Measurements from ENCODE around the gene PCNX4.

The PCNX4 gene

DNA sequence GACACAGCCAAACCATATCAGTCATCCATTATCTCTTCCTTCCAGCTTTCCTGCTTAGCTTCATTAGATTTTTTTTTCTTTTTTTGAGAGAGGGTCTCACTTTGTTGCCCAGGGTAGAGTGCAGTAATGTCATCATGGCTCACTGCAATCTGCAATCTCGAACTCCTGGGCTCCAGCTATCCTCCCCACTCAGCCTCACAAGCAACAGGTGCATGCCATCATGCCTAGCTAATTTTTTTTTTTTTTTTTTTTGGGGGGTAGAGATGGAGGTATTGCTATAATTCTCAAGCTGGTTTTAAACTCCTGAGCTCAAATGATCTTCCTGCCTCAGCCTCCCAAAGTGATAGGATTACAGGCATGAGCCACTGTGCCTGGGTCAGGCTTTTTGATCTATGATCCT lies 119.0 kb downstream of the PCNX4 start:
- DNase-seq: no peak

DNA sequence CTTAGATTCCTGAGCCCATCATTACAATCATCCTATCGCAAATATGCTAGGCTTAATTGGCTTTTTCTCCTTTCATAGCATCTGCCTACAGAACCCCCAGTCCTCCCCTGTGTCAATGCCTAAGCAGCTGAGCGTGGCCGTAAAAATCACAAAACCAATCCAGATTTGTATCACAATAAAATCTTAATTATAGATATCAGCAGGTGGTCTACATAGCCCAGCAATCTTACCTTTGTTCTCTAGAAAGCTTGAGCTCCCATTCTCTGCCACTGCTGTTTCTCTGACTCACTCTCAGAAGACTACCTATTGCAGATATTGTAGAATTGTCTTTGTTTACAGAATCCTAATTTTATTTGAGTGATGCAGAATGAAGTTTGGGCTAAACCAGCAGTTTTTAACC lies 119.4 kb downstream of the PCNX4 start:
- no peak for DNase-seq

DNA sequence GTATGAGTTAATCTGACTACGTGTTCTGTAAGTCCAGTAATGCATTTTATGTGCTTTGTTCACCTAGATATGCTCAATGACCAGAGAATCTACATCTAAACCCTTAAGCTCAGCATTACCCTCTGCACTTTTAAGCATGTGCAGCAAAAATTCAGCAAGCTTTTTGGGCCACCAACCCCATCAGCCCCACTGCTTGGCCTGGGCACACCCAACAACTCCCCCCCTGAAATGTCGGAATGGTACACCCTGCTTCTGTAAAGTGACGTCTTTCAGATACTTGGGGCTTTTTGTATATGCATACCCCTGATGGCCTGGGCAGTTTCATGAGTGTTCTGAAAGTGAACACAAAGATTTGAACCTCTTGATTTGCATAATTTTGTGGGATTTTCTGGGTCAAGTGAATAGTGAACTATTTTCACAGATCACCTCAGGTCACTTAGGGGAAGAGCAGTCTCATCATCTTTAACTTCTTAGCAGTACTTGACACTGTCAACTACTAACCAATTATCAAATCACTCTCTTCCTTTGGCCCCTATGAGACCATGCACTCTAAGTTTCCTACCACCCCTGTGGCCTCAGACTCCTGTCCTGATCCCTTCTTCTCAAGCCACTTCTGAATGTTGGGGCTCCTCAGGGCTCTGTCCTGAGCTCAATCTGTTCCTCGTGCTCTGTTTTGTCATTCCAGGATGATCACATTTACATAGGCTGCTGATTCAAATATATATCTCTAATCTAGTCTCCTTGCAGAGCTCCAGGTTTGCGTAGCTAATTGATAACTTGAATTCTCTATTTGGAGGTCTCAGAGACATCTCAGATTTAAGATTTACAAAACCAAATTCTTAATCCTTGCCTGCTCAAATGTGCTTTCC lies 121.0 kb downstream of the PCNX4 start:
- no peak for DNase-seq

DNA sequence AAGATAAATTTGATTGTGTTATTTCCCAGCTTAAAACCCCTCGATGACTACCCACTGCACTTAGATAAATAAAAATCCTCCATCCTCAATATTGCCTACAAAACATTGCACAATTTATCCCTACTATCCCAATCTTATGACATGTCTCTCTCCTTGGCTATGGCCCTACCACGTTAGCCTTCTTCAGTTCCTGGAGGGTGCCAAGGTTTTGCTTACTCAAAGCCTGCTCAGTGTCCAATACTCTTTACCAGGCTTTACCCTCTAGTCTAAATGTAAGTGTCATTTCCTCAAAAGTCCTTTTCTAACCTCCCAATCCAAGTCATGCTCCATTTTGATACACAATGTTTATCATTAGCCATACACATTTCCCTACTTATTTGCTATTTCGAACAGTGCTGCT lies 122.3 kb downstream of the PCNX4 start:
- no peak for DNase-seq

DNA sequence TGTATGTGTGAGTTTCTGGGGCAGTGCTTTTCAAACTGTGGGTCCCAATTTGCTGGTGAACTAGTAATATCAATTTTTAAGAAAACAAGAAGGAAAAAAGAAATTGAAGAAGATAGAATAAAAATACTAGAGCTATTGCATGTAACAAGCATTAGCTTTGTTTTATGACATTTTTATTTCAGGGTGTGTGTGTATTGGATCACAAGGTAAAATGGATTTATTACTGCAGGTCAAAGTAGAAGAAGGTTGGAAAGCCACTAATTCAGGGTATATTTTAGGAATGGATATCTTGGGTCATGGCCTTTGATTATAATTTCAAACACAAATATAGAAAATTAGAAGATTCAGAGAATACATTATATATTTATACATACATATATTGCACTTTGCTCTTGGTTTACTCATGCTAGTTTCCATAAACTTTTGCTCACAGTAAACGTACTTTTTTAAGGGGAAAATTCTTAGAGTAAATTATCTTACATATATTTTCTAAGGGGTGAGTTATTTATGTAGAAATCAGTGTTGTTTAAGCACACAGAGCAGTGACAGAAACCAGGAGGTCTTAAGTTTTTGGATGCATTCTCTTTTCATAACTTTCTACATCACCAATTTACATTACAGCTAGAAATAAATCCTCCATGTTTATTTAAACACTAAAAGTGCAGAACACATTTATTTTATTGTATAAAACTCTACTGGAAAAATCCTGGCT lies 122.8 kb downstream of the PCNX4 start:
- DNase-seq: no peak

DNA sequence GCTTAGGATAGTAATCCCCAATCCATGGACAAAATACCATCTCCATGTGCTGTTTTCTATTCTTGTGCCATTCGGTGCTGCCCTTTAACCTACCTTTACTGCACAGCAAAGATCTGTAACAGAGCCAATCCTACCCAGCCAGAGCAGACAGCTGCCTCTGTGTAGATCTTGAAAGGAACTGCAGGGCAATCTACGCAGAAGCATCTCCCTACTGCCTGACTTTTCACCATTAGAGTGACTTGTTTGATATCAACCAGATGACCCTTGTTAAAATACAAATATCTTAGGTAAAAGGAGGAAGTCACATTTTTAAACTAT lies 123.4 kb downstream of the PCNX4 start:
- DNase-seq: no peak

DNA sequence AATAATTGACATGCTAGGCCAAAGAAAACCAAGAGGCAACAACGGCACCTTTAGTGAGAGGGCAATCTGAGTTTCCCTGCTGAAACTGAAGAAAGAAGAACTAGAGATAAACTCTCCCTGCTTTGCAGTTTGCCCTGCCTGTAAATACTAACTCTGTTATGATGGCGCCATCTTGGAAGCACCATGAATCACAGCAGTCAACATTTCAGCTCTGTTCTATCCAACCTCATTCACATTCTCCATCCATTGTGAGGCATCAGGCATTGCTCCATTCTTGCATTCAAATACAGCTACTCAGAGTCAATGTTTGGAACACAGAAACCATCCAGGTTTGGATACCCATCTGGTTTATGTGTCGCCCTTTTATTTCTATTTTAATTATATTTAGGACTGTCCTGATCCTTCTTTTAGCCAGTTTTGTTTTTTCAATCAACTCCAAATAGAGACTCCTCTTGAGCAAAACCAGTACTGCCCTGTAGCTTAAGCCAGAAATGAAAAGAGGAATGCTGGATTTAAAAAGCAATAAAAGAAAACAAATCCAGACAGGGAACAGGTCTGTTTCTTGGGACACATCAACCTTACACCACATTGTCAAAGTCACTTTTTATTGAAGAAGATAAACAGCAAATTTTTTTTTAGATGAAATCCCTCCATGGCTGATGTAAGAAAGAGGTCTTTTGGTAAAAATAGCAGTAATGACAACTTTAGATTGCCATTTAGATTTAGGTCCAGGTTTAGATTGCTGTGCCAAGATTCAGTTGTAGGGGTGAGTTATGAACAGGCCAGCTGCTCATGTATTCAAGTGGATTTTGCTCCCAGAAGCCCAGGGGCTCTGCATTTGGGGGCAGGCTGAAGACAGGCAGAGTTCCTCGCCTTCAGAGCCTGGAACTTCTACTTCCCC lies 124.0 kb downstream of the PCNX4 start:
- no peak for DNase-seq

DNA sequence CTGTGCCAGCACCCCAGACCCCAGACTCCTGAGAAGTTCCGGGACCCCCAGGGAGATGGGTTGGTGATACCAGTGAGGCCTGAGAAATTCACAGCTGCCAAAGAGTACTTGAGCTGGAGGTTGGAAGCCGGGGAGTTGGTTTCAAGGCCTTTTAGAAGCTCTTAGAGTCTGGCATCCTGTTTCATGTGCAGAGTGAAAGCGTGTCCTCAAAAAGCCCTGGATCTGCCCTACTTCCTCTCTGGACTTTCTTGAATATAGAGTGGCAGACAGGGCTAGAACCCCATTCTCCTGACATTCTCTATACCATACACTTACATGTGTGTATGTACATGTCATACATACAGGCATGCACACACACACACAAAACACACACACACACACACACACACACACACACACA lies 126.0 kb downstream of the PCNX4 start:
- DNase-seq: no peak

Measured in CD4-positive, alpha-beta T cell treated with Interferon alpha-2 for 1 hour (primary cell).